Peyer's patch (tissue), 4 donors: Measurements from ENCODE around the gene EOMES.

Experiments used
- CTCF ChIP-seq, 6 experiments: fragments of 450-650 bp in 4 of 6; fragments of 200-600 bp in 2 of 6; sonication (generic) in 1 of 6; IDR thresholded peaks; one replicate each; pipeline ENCODE4 v1.5.1; 2017 to 2019; ENCODE audit warnings: antibody characterized with exemption in 6 of 6, mild to moderate bottlenecking in 3 of 6, moderate library complexity in 1 of 6
- POLR2A ChIP-seq, 2 donors: fragments of 450-650 bp; IDR thresholded peaks; one replicate each; pipeline ENCODE4 v1.5.1; 2017; ENCODE audit warnings: antibody characterized with exemption in 2 of 2, mild to moderate bottlenecking in 2 of 2, moderate library complexity in 2 of 2

GRCh38 chr3:27669591-27669990 lies 52.5 kb downstream of the EOMES start:
- TF ChIP-seq POLR2A (IDR thresholded peaks at IDR 0.05) (no peak), CTCF (IDR thresholded peaks at IDR 0.05) (no peak)
